ENCODE results near the gene PLCB3. TPM values are rescaled to one million over a fixed set of nuclear protein-coding genes. Genes with fewer than 3 reads are reported as not detected.

The PLCB3 gene
- total RNA-seq, 1 experiment from 2014 or later = 80.2 TPM

DNA sequence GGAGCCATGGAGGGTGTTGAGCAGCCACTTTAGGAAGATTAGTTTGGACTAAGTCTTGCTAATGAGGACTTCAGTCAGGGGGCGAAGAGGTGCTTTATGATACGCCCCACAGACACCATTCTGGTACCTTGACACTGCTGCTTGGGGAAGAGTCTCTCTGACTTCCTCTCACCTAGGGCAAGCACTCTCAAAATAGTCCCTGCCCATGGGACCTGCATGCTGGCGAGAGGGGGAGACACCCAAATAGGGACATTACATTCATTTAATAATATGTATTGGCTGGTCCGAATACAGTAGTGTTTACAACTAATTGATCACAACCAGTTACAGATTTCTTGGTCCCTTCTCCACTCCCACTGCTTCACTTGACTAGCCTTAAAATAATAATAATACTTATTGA lies 44.4 kb downstream of the PLCB3 start:
- H2BK5ac ChIP-seq (ENCODE audit: insufficient read length, low read length) = no peak overlapping the region
- Mint-ChIP-seq H3K4me3 (no peak overlapping the region), H3K27ac (no peak overlapping the region), H3K9me3 (peaks cover 0 to 3% of the 10 kb centered on the region in 2 experiments; a peak in 3 of 5 replicates), H3K27me3 (ENCODE audit: low read depth) (peaks cover 93% of the 10 kb centered on the region), H3K4me1 (peaks cover 8 to 26% of the 10 kb centered on the region in 2 experiments), H3K36me3 (ENCODE audit: insufficient read depth in 1 of 3, low read depth in 3 of 3) (peaks cover 0 to under 1% (median 0%) of the 10 kb centered on the region in 3 experiments; a peak in 1 of 7 replicates)
- H3K9ac ChIP-seq (ENCODE audit: extremely low read depth, insufficient read length, low read length) = no peak overlapping the region
- no peak overlapping the region for H3K4ac ChIP-seq (ENCODE audit: low read depth, low read length)
- H4K5ac ChIP-seq (ENCODE audit: insufficient read length, low read depth, low read length) = no peak overlapping the region
- H3K79me2 ChIP-seq (ENCODE audit: insufficient read depth, low read length) = no peaks in the 10 kb centered on the region
- H3K27me3 ChIP-seq (ENCODE audit: insufficient read depth, low read length) = peaks cover 93% of the 10 kb centered on the region
- no peak overlapping the region for H4K91ac ChIP-seq (ENCODE audit: insufficient read length, low read depth, low read length)
- no peak overlapping the region for H4K8ac ChIP-seq (replicated peaks; ENCODE audit: insufficient read length, low read depth, low read length)
- no CpG with 5 or more reads among the region's 4 CpGs for WGBS (ENCODE audit: extremely low coverage, insufficient read length, low lambda C conversion rate)
- H3K4me2 ChIP-seq (ENCODE audit: insufficient read depth, insufficient read length, low read length) = no peak overlapping the region
- H3K18ac ChIP-seq (ENCODE audit: insufficient read length, low read depth, low read length) = no peak overlapping the region
- no peak overlapping the region for H2BK15ac ChIP-seq (ENCODE audit: low read depth, low read length)
- no peak overlapping the region for H3T11ph ChIP-seq (ENCODE audit: low read length)
- no peak overlapping the region for H2BK20ac ChIP-seq (ENCODE audit: low read depth, low read length, poor library complexity, severe bottlenecking)
- H2BK120ac ChIP-seq (ENCODE audit: low read depth, low read length, poor library complexity, severe bottlenecking) = no peak overlapping the region
- H3K79me1 ChIP-seq (ENCODE audit: insufficient read depth, low read depth, low read length, poor library complexity, severe bottlenecking) = no peaks in the 10 kb centered on the region
- no peak overlapping the region for H2AK5ac ChIP-seq (ENCODE audit: insufficient read length, low read length)
- TF ChIP-seq, protein P1, sequence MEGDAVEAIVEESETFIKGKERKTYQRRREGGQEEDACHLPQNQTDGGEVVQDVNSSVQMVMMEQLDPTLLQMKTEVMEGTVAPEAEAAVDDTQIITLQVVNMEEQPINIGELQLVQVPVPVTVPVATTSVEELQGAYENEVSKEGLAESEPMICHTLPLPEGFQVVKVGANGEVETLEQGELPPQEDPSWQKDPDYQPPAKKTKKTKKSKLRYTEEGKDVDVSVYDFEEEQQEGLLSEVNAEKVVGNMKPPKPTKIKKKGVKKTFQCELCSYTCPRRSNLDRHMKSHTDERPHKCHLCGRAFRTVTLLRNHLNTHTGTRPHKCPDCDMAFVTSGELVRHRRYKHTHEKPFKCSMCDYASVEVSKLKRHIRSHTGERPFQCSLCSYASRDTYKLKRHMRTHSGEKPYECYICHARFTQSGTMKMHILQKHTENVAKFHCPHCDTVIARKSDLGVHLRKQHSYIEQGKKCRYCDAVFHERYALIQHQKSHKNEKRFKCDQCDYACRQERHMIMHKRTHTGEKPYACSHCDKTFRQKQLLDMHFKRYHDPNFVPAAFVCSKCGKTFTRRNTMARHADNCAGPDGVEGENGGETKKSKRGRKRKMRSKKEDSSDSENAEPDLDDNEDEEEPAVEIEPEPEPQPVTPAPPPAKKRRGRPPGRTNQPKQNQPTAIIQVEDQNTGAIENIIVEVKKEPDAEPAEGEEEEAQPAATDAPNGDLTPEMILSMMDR (conservative IDR thresholded peaks at IDR 0.05) = no peak
- H3K27ac ChIP-seq (ENCODE audit: insufficient read length, low read depth, low read length) = no peak overlapping the region
- H2AFZ ChIP-seq (ENCODE audit: low read length) = no peak overlapping the region
- no peaks in the 10 kb centered on the region for H4K20me1 ChIP-seq (ENCODE audit: control insufficient read depth, insufficient read depth, insufficient read length)
- H2BK12ac ChIP-seq (ENCODE audit: insufficient read length, low read depth, low read length) = no peak overlapping the region
- H3K14ac ChIP-seq (ENCODE audit: insufficient read depth, low read length) = no peak overlapping the region
- H3K23ac ChIP-seq (ENCODE audit: insufficient read length, low read depth, low read length) = no peak overlapping the region
- H3K4me1 ChIP-seq (ENCODE audit: insufficient read depth, low read length) = no peaks in the 10 kb centered on the region
- no peaks in the 10 kb centered on the region for H3K9me3 ChIP-seq (ENCODE audit: control insufficient read depth, low read depth, low read length)
- no peak overlapping the region for H3K56ac ChIP-seq (ENCODE audit: insufficient read length, low read depth, low read length)
- peaks cover 13% of the 10 kb centered on the region for H3K23me2 ChIP-seq (ENCODE audit: insufficient read length, low read depth, low read length, poor library complexity, severe bottlenecking)
- DNase-seq = no peak

All from H9 (cell line).